Loucy (cell line): Measurements from ENCODE around the gene NBDY.
"Not testable (repeated sequence)": the region's sequence is repeated elsewhere in the genome, so short reads cannot be mapped to it uniquely, and the experiment has no call there.

ENCODE experiments used
- H2AFZ ChIP-seq: fragments of 200-600 bp; sonication (generic); 2 replicates; pipeline ENCODE4 v1.6.0; 2016; ENCODE audit warnings: antibody characterized with exemption, mild to moderate bottlenecking, low read length, moderate library complexity
- H3F3A ChIP-seq: fragments of 200-600 bp; 2 replicates; pipeline ENCODE4 v1.6.0; 2016; ENCODE audit warnings: antibody characterized with exemption, low read depth, mild to moderate bottlenecking
- H3K27me3 ChIP-seq: fragments of 200-600 bp; sonication (generic); 2 replicates; pipeline ENCODE4 v1.6.1; 2014; ENCODE audit warnings: low read length, mild to moderate bottlenecking; ENCODE audit not compliant: insufficient read depth, poor library complexity, severe bottlenecking
- H3K36me3 ChIP-seq: fragments of 200-600 bp; sonication (generic); 2 replicates; pipeline ENCODE4 v1.6.1; 2016; ENCODE audit warnings: low read length; ENCODE audit not compliant: insufficient read depth
- H3K4me1 ChIP-seq: fragments of 200-600 bp; sonication (generic); 2 replicates; pipeline ENCODE4 v1.5.1; 2014; ENCODE audit warnings: low read length, mild to moderate bottlenecking; ENCODE audit not compliant: insufficient read depth, poor library complexity, severe bottlenecking
- H3K4me2 ChIP-seq: fragments of 200-600 bp; sonication (generic); 2 replicates; pipeline ENCODE4 v1.6.0; 2014; ENCODE audit warnings: antibody characterized with exemption, low read length, low read depth, mild to moderate bottlenecking; ENCODE audit not compliant: poor library complexity, severe bottlenecking
- H3K4me3 ChIP-seq: fragments of 200-600 bp; sonication (generic); 2 replicates; pipeline ENCODE4 v1.5.1; 2014; ENCODE audit warnings: low read length, mild to moderate bottlenecking, mixed read lengths; ENCODE audit not compliant: poor library complexity, severe bottlenecking
- H3K79me2 ChIP-seq: fragments of 200-600 bp; sonication (generic); 2 replicates; pipeline ENCODE4 v1.6.1; 2014; ENCODE audit warnings: low read length; ENCODE audit not compliant: insufficient read depth
- H3K9ac ChIP-seq: fragments of 200-600 bp; sonication (generic); 2 replicates; pipeline ENCODE4 v1.6.0; 2014; ENCODE audit warnings: mild to moderate bottlenecking, low read depth, low read length, moderate library complexity; ENCODE audit not compliant: poor library complexity, severe bottlenecking
- H3K9me2 ChIP-seq: fragments of 200-600 bp; sonication (generic); replicated peaks from 2 replicates; pipeline ENCODE4 v1.6.1; 2016; ENCODE audit warnings: low read depth, low read length, mixed read lengths
- H3K9me3 ChIP-seq: fragments of 200-600 bp; sonication (generic); 2 replicates; pipeline ENCODE4 v1.6.1; 2014; ENCODE audit warnings: mild to moderate bottlenecking, antibody characterized with exemption, low read length, low read depth; ENCODE audit not compliant: insufficient read depth
- H4K20me1 ChIP-seq: fragments of 200-600 bp; sonication (generic); 2 replicates; pipeline ENCODE4 v1.6.0; 2014; ENCODE audit warnings: antibody characterized with exemption, low read length, mild to moderate bottlenecking; ENCODE audit not compliant: insufficient read depth, poor library complexity, severe bottlenecking
- EZH2phosphoT487 ChIP-seq: fragments of 200-600 bp; IDR thresholded peaks from 2 replicates; pipeline ENCODE4 v1.6.1; 2018; ENCODE audit warnings: antibody characterized with exemption, mild to moderate bottlenecking, moderate library complexity, borderline replicate concordance
- TF ChIP-seq, protein P1 (sequence below): fragments of 200-600 bp; sonication (generic); conservative IDR thresholded peaks from 2 replicates; pipeline ENCODE4 v1.5.1; 2014; ENCODE audit warnings: mild to moderate bottlenecking, antibody characterized with exemption, low read length

NBDY gene

DNA sequence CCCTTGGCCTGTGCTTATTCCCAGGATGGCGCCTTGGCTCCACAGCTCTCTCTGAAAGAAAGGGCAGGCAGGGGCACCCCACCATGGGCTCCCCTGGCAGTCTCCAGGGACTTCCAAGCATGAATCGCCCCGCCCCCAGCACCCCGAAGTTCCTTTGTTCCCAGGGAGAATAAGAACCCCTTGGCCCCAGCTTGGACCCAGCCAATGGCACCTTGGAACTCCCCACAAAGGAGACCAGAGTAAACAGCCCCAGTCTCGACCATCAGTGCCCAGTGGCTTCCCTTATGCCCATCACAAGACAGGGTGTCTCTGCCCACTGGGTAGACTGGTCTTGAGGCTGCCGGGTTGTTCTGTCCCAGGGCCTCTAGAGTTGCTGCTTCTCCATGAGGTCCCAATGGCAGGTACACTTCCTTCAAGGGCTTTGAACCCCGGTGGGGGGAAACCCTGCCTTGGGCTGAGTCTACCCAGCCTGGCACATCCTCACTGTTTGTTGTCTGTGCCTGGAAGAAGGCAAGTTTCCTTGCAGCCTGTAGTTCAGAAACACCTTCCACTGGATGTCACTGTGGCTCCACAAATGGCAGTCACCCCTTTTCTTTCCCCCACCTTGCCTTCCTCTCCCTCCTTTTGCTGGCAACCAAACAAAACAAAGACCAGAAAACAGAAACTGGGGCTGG is 30.8 kb downstream of the NBDY start:
- Histone ChIP-seq H3K9ac (no peak overlapping the region), H3K36me3 (peaks cover 6% of the 10 kb centered on the region; the same call in 1 of the 2 replicates), H4K20me1 (peaks cover 5% of the 10 kb centered on the region), H3K4me1 (peaks cover under 1% of the 10 kb centered on the region), H3F3A (no peaks in the 10 kb centered on the region), H3K4me3 (no peak overlapping the region), H3K79me2 (no peaks in the 10 kb centered on the region), H2AFZ (no peak overlapping the region), H3K9me2 (no peaks in the 10 kb centered on the region), H3K27me3 (no peaks in the 10 kb centered on the region), H3K4me2 (no peak overlapping the region), H3K9me3 (no peaks in the 10 kb centered on the region)
- no peak for TF ChIP-seq EZH2phosphoT487

DNA sequence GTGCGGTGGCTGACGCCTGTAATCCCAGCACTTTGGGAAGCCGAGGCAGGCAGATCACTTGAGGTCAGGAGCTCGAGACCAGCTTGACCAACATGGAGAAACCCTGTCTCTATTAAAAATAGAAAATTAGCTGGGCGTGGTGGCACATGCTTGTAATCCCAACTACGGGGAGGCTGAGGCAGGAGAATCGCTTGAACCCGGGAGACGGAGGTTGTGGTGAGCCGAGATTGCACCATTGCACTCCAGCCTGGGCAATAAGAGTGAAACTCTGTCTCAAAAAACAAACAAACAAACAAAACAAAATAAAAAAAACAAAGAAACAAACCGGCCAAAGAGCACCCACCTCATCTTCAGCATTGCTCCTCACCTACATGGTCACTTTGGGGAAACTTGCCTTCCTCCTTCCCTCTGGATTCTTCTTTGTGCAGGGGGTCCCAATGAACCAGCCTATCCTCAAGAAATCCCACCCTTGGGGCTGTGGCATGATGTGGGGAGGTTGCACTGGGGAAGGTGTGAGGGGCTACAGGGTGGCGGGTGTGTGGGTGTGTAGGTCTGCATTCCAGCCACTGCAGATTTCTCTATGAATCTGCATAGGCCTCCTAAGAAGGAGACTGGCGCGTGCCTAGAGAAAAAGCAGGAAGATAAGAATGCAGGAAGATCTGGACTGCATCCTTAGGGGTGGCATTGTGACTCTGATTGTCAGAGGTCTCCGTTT is 31.5 kb downstream of the NBDY start:
- not testable (repeated sequence) for H3K4me3 ChIP-seq, H3K4me1 ChIP-seq, H3K4me2 ChIP-seq, H3K9me3 ChIP-seq, H3K9ac ChIP-seq, H3F3A ChIP-seq, H2AFZ ChIP-seq, H3K36me3 ChIP-seq, H3K9me2 ChIP-seq, H3K27me3 ChIP-seq, H3K79me2 ChIP-seq, H4K20me1 ChIP-seq

DNA sequence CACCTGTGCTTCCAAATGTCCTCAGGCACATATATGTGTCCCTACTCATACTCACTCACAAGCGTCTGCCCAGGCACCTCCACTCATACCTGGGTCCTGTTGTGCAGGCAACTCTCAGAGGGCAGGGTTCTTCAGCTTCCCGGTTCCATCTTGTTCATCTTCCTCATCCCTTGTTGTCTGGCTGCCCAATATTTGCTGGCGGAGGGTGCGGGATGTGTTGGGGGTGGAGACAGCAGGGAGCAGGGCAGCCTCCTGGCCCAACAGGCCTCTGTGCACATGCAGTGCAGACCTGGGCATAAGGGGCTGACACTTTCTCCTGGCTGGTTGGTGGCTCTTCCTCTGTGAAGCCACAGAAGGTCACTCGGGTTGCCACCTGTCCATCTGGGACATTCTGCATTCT is 32.1 kb downstream of the NBDY start:
- Histone ChIP-seq H3K4me3 (no peak overlapping the region), H3K4me1 (peaks cover 5% of the 10 kb centered on the region)

DNA sequence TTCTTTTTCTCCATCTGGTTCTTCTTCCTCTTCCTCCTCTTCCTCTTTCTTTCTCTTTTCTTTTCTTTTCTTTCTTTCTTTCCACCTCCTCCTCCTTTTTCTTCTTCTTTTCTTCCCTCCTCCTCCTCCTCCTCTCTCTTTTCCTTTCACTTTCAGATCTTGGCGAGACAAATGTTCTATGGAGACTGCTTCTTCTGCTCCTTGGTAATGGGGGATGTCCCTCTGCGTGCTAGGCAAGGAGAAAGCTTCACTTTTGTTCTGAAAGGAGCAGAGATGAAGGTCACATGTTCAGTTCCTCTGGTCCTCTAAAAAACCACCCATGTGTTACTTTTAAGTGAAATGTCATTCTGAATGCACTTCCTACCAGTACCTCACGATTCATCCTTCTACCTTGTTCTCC is 33.2 kb downstream of the NBDY start:
- Histone ChIP-seq H3K4me2 (no peak overlapping the region), H3K9ac (no peak overlapping the region)
- TF ChIP-seq EZH2phosphoT487 = no peak
- TF ChIP-seq, protein P1, sequence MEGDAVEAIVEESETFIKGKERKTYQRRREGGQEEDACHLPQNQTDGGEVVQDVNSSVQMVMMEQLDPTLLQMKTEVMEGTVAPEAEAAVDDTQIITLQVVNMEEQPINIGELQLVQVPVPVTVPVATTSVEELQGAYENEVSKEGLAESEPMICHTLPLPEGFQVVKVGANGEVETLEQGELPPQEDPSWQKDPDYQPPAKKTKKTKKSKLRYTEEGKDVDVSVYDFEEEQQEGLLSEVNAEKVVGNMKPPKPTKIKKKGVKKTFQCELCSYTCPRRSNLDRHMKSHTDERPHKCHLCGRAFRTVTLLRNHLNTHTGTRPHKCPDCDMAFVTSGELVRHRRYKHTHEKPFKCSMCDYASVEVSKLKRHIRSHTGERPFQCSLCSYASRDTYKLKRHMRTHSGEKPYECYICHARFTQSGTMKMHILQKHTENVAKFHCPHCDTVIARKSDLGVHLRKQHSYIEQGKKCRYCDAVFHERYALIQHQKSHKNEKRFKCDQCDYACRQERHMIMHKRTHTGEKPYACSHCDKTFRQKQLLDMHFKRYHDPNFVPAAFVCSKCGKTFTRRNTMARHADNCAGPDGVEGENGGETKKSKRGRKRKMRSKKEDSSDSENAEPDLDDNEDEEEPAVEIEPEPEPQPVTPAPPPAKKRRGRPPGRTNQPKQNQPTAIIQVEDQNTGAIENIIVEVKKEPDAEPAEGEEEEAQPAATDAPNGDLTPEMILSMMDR = no peak

More for the DNA sequence above, 32.1 kb downstream of the NBDY start:
- Histone ChIP-seq H3K9me2 (no peaks in the 10 kb centered on the region), H3K9ac (no peak overlapping the region), H3K79me2 (peaks cover 3% of the 10 kb centered on the region; the same call in 1 of the 2 replicates), H4K20me1 (peaks cover 5% of the 10 kb centered on the region), H3K36me3 (peaks cover 6% of the 10 kb centered on the region; the same call in 1 of the 2 replicates), H2AFZ (no peak overlapping the region), H3K27me3 (no peaks in the 10 kb centered on the region), H3K4me2 (no peak overlapping the region), H3K9me3 (no peaks in the 10 kb centered on the region), H3F3A (no peaks in the 10 kb centered on the region)
- no peak for TF ChIP-seq EZH2phosphoT487
- TF ChIP-seq, protein P1 = no peak

More for the DNA sequence above, 33.2 kb downstream of the NBDY start:
- peaks cover 6% of the 10 kb centered on the region; the same call in 1 of the 2 replicates for H3K36me3 ChIP-seq
- no peaks in the 10 kb centered on the region for H3K9me3 ChIP-seq
- no peak overlapping the region for H2AFZ ChIP-seq
- H3K4me3 ChIP-seq = no peak overlapping the region
- peaks cover 5% of the 10 kb centered on the region for H3K4me1 ChIP-seq
- peaks cover 5% of the 10 kb centered on the region for H4K20me1 ChIP-seq
- no peaks in the 10 kb centered on the region for H3K9me2 ChIP-seq
- H3K79me2 ChIP-seq = peaks cover 7% of the 10 kb centered on the region; the same call in 1 of the 2 replicates
- H3F3A ChIP-seq = no peaks in the 10 kb centered on the region
- no peaks in the 10 kb centered on the region for H3K27me3 ChIP-seq
